ENCODE results near the gene USP25. TPM values are rescaled to one million over a fixed set of nuclear protein-coding genes. Genes with fewer than 3 reads are reported as not detected.

USP25 gene
- total RNA-seq, 3 donors from 2014 or later, result 33.5 to 48.2 (median 43.3) TPM

- Histone ChIP-seq H3K36me3 (ENCODE audit: low read depth) (no peaks in the 10 kb centered on the region), H3K4me1 (ENCODE audit: low read depth) (peaks cover 39% of the 10 kb centered on the region), H3K4me3 (no peak overlapping the region), H3K9me3 (no peaks in the 10 kb centered on the region)
- TF ChIP-seq CTCF (IDR thresholded peaks at IDR 0.05), result no peak
- intact Hi-C loops (cut with DNase I, micrococcal nuclease), result no loop called here
- DNase-seq, result no peak
- no peak for ATAC-seq
These were observed 18.8 kb downstream of the USP25 start for GRCh38 chr21:15748586-15748985.

GRCh38 chr21:15749082-15749860 lies 19.5 kb downstream of the USP25 start:
- no peaks in the 10 kb centered on the region for H3K9me3 ChIP-seq
- no peak overlapping the region for H3K4me3 ChIP-seq
- H3K36me3 ChIP-seq (ENCODE audit: low read depth), result no peaks in the 10 kb centered on the region
- intact Hi-C loops (cut with DNase I, micrococcal nuclease), result no loop called here
- H3K4me1 ChIP-seq (ENCODE audit: low read depth), result peaks cover 45% of the 10 kb centered on the region
- peak; percentile 87 for ATAC-seq
- no peak for DNase-seq
- no peak for TF ChIP-seq CTCF (IDR thresholded peaks at IDR 0.05)

- Histone ChIP-seq H3K36me3 (ENCODE audit: low read depth) (no peaks in the 10 kb centered on the region), H3K9me3 (no peaks in the 10 kb centered on the region), H3K4me1 (ENCODE audit: low read depth) (peaks cover 51% of the 10 kb centered on the region), H3K4me3 (no peak overlapping the region)
- ATAC-seq (no peak), DNase-seq (no peak)
- no peak for TF ChIP-seq CTCF (IDR thresholded peaks at IDR 0.05)
- intact Hi-C loops (cut with DNase I, micrococcal nuclease), result no loop called here
These were observed 20.0 kb downstream of the USP25 start for GRCh38 chr21:15749861-15750159.

- peaks cover 53% of the 10 kb centered on the region for H3K4me1 ChIP-seq (ENCODE audit: low read depth)
- TF ChIP-seq CTCF (IDR thresholded peaks at IDR 0.05), result no peak
- DNase-seq (no peak), ATAC-seq (no peak)
- no peaks in the 10 kb centered on the region for H3K9me3 ChIP-seq
- no peaks in the 10 kb centered on the region for H3K36me3 ChIP-seq (ENCODE audit: low read depth)
- intact Hi-C loops (cut with DNase I, micrococcal nuclease), result no loop called here
- no peak overlapping the region for H3K4me3 ChIP-seq
These were observed 21.3 kb downstream of the USP25 start for GRCh38 chr21:15751037-15751436.

- intact Hi-C loops (cut with DNase I, micrococcal nuclease), result no loop called here
- ATAC-seq (no peak), DNase-seq (no peak)
- Histone ChIP-seq H3K4me3 (no peak overlapping the region), H3K9me3 (no peaks in the 10 kb centered on the region), H3K36me3 (ENCODE audit: low read depth) (no peaks in the 10 kb centered on the region), H3K4me1 (ENCODE audit: low read depth) (peaks cover 53% of the 10 kb centered on the region)
- TF ChIP-seq CTCF (IDR thresholded peaks at IDR 0.05), result no peak
These were observed 21.8 kb downstream of the USP25 start for GRCh38 chr21:15751546-15751945.
